ENCODE results near the gene SUSD2. TPM values are rescaled to one million over a fixed set of nuclear protein-coding genes. Genes with fewer than 3 reads are reported as not detected.

SUSD2 gene, protein sequence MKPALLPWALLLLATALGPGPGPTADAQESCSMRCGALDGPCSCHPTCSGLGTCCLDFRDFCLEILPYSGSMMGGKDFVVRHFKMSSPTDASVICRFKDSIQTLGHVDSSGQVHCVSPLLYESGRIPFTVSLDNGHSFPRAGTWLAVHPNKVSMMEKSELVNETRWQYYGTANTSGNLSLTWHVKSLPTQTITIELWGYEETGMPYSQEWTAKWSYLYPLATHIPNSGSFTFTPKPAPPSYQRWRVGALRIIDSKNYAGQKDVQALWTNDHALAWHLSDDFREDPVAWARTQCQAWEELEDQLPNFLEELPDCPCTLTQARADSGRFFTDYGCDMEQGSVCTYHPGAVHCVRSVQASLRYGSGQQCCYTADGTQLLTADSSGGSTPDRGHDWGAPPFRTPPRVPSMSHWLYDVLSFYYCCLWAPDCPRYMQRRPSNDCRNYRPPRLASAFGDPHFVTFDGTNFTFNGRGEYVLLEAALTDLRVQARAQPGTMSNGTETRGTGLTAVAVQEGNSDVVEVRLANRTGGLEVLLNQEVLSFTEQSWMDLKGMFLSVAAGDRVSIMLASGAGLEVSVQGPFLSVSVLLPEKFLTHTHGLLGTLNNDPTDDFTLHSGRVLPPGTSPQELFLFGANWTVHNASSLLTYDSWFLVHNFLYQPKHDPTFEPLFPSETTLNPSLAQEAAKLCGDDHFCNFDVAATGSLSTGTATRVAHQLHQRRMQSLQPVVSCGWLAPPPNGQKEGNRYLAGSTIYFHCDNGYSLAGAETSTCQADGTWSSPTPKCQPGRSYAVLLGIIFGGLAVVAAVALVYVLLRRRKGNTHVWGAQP
- total RNA-seq: 2.6 and 7.4 TPM in 2 replicates

GRCh38 chr22:24181088-24181995 is at the start of gene SUSD2:
TSS of gene SUSD2 (plus strand) at chr22:24181487. CDS start at chr22:24181520, 33 bp downstream.

Other genes with a start within 250 kb of the SUSD2 start
- 6.3 and 8.1 TPM in 2 replicates for gene GSTT2B, start 220.3 kb upstream of the SUSD2 start, total RNA-seq
- gene DDTL, start 214.6 kb upstream of the SUSD2 start, total RNA-seq: 1.6 and 2.0 TPM in 2 replicates
- gene DDT, start 207.0 kb upstream of the SUSD2 start, total RNA-seq: 120 and 140 TPM in 2 replicates
- 0.99 and 2.0 TPM in 2 replicates for gene GSTT2, start 201.4 kb upstream of the SUSD2 start, total RNA-seq
- not detected in 2 replicates for gene GSTT4, start 176.0 kb upstream of the SUSD2 start, total RNA-seq
- 54.4 and 63.5 TPM in 2 replicates for gene CABIN1, start 170.2 kb upstream of the SUSD2 start, total RNA-seq
- 1.2 and 2.2 TPM in 2 replicates for gene GGT5, start 63.6 kb downstream of the SUSD2 start, total RNA-seq
- gene SPECC1L, start 89.3 kb downstream of the SUSD2 start, total RNA-seq: 36.4 and 37.9 TPM in 2 replicates
- gene ADORA2A, start 246.1 kb downstream of the SUSD2 start, total RNA-seq: 1.2 TPM in 2 replicates

Data from smooth muscle cell of trachea (primary cell).